Gastroesophageal sphincter (tissue), 4 donors: ENCODE data around the gene ULK2. TPM values are rescaled to one million over a fixed set of nuclear protein-coding genes. Genes with fewer than 3 reads are reported as not detected.

Experiments
- ATAC-seq: fragments of 150-250 bp; one replicate; pipeline ENCODE4 v1.9.1; 2016; ENCODE audit warnings: mild to moderate bottlenecking, moderate library complexity
- H3K27ac ChIP-seq, 4 donors: fragments of 200-600 bp; sonication (generic) in 3 of 4; 1 replicate in 3 of 4; 2 replicates in 1 of 4; pipeline ENCODE4 v1.5.1; 2016 to 2019
- H3K27me3 ChIP-seq: fragments of 200-600 bp; sonication (generic); one replicate; pipeline ENCODE4 v1.5.1; 2019
- H3K36me3 ChIP-seq, 2 donors: fragments of 200-600 bp; sonication (generic); one replicate each; pipeline ENCODE4 v1.5.1; 2019; ENCODE audit warnings: control low read depth in 1 of 2
- H3K4me1 ChIP-seq, 3 donors: fragments of 200-600 bp; sonication (generic); 1 replicate in 2 of 3; 2 replicates in 1 of 3; pipeline ENCODE4 v1.5.1; 2016 to 2019; ENCODE audit warnings: control low read depth in 2 of 3
- H3K4me3 ChIP-seq, 2 donors: fragments of 200-600 bp; sonication (generic); one replicate each; pipeline ENCODE4 v1.5.1; 2019; ENCODE audit warnings: mild to moderate bottlenecking in 1 of 2, moderate library complexity in 1 of 2
- H3K9me3 ChIP-seq, 3 donors: fragments of 200-600 bp; sonication (generic); one replicate each; pipeline ENCODE4 v1.5.1; 2017 to 2019; ENCODE audit warnings: control low read depth in 2 of 3
- CTCF ChIP-seq, 4 experiments: fragments of 200-600 bp in 2 of 4; fragments of 450-650 bp in 2 of 4; sonication (generic) in 1 of 4; IDR thresholded peaks; one replicate each; pipeline ENCODE4 v1.5.1; 2017 to 2019; ENCODE audit warnings: antibody characterized with exemption in 4 of 4, mild to moderate bottlenecking in 2 of 4, moderate library complexity in 2 of 4
- EP300 ChIP-seq: sonication (generic); formaldehyde crosslinking; IDR thresholded peaks from one replicate; pipeline ENCODE4 v1.6.1; 2017; ENCODE audit warnings: antibody characterized with exemption, mild to moderate bottlenecking
- POLR2A ChIP-seq, 2 donors: fragments of 450-650 bp; IDR thresholded peaks; one replicate each; pipeline ENCODE4 v1.6.1; 2017; ENCODE audit warnings: antibody characterized with exemption in 2 of 2, mild to moderate bottlenecking in 2 of 2, moderate library complexity in 1 of 2
- POLR2AphosphoS5 ChIP-seq: sonication (generic); formaldehyde crosslinking; IDR thresholded peaks from one replicate; pipeline ENCODE4 v1.6.1; 2017; ENCODE audit warnings: antibody characterized with exemption
- WGBS, 2 donors: methylation state at CpG; one replicate each; pipeline ENCODE4 v1.1.5; 2018; ENCODE audit warnings: low coverage in 1 of 2; 5-methylcytosine and 5-hydroxymethylcytosine counted together
- total RNA-seq, 4 donors: library from RNA; depleted of rRNA; stranded (reverse); fragments of >200 nt; gene quantifications; one replicate each; pipeline ENCODE4 v1.1.0, GENCODE V29; 2016

Gene ULK2
- total RNA-seq, 4 donors from 2014 or later: 29.2 to 48.7 (median 47.5) TPM

DNA sequence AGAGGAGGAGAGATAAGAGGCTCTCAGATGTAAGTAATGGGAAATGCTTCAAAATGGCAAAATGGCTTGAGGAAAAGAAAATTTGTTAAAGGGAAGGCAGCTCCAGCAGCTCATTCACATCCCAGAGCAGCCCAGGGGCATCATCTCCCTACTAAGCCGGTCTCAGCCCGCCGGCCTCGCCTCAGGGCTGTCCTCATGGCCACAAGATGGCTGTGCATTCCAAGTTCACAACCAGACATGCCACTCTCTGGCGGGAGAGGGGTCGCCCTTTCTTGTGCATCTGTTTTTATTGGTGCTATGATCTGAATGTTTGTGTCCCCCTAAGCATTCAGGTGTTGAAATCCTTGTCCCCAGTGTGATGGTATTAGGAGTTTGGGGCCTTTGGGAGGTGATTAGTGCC is 137.8 kb downstream of the ULK2 start:
- H3K4me1 ChIP-seq: peaks cover 4 to 44% (median 23%) of the 10 kb centered on the region in 3 donors
- H3K36me3 ChIP-seq: no peaks in the 10 kb centered on the region
- no peaks in the 10 kb centered on the region for H3K27me3 ChIP-seq
- H3K27ac ChIP-seq: peak overlapping the region in 2 of 4 donors; percentile 87 to 90
- WGBS, 2 donors: 82 to 90% methylated on average over 2 to 4 of the region's 6 CpGs
- no peak overlapping the region for H3K4me3 ChIP-seq
- H3K9me3 ChIP-seq: no peaks in the 10 kb centered on the region
- TF ChIP-seq CTCF (IDR thresholded peaks at IDR 0.05) (no peak), POLR2A (IDR thresholded peaks at IDR 0.05) (no peak), EP300 (no peak), POLR2AphosphoS5 (no peak)
- ATAC-seq: no peak

GRCh38 chr17:19728084-19728495 is 139.6 kb downstream of the ULK2 start:
- H3K4me1 ChIP-seq: peaks cover 4 to 54% (median 23%) of the 10 kb centered on the region in 3 donors
- peak; percentile 88 for ATAC-seq
- WGBS, 2 donors: 17 to 20% methylated on average over 1 to 2 of the region's 7 CpGs

GRCh38 chr17:19727501-19728078 is 140.1 kb downstream of the ULK2 start:
- Histone ChIP-seq H3K36me3 (no peaks in the 10 kb centered on the region), H3K4me3 (no peak overlapping the region), H3K27me3 (no peaks in the 10 kb centered on the region), H3K27ac (peak overlapping the region; percentile 77 to 91 (median 88)), H3K4me1 (peaks cover 4 to 54% (median 23%) of the 10 kb centered on the region in 3 donors), H3K9me3 (no peaks in the 10 kb centered on the region)
- TF ChIP-seq CTCF (IDR thresholded peaks at IDR 0.05): no peak
- peak; percentile 92 for TF ChIP-seq POLR2AphosphoS5
- ATAC-seq: peak; percentile 74
- 0 to 4% methylated on average over 1 to 3 of the region's 4 CpGs for WGBS, 2 donors

More at GRCh38 chr17:19728084-19728495, 139.6 kb downstream of the ULK2 start:
- Histone ChIP-seq H3K27me3 (no peaks in the 10 kb centered on the region), H3K4me3 (no peak overlapping the region), H3K27ac (peak overlapping the region; percentile 77 to 91 (median 88)), H3K9me3 (no peaks in the 10 kb centered on the region), H3K36me3 (no peaks in the 10 kb centered on the region)
- TF ChIP-seq POLR2A (IDR thresholded peaks at IDR 0.05) (no peak), POLR2AphosphoS5 (peak; percentile 94)

- TF ChIP-seq EP300 (no peak), CTCF (IDR thresholded peaks at IDR 0.05) (no peak), POLR2AphosphoS5 (no peak), POLR2A (IDR thresholded peaks at IDR 0.05) (no peak)
- peak overlapping the region; percentile 77 to 91 (median 88) for H3K27ac ChIP-seq
- no peak overlapping the region for H3K4me3 ChIP-seq
- no peaks in the 10 kb centered on the region for H3K36me3 ChIP-seq
- peak; percentile 4 for ATAC-seq
- H3K4me1 ChIP-seq: peaks cover 4 to 54% (median 23%) of the 10 kb centered on the region in 3 donors
- 53 to 63% methylated on average over 6 to 7 of the region's 7 CpGs for WGBS, 2 donors
- no peaks in the 10 kb centered on the region for H3K9me3 ChIP-seq
- no peaks in the 10 kb centered on the region for H3K27me3 ChIP-seq
Observed at GRCh38 chr17:19726631-19727376, 140.9 kb downstream of the ULK2 start.

GRCh38 chr17:19725486-19725885 is 142.2 kb downstream of the ULK2 start:
- no peak for ATAC-seq
- Histone ChIP-seq H3K4me1 (peaks cover 4 to 58% (median 26%) of the 10 kb centered on the region in 3 donors), H3K27ac (peak overlapping the region in 1 of 4 donors; percentile 90), H3K27me3 (no peaks in the 10 kb centered on the region), H3K9me3 (no peaks in the 10 kb centered on the region), H3K4me3 (no peak overlapping the region), H3K36me3 (no peaks in the 10 kb centered on the region)
- no peak for TF ChIP-seq EP300
- no peak for TF ChIP-seq POLR2A (IDR thresholded peaks at IDR 0.05)
- no peak for TF ChIP-seq CTCF (IDR thresholded peaks at IDR 0.05)
- TF ChIP-seq POLR2AphosphoS5: no peak
- whole genome bisulfite sequencing, 2 donors: 88 to 94% methylated on average over 5 of the region's 5 CpGs
